NAMALWA (cell line): ENCODE results near the gene KCTD18.

ENCODE experiments used
- DNase-seq: peaks from one replicate; pipeline ENCODE4 v3.0.0-alpha.2; 2015; ENCODE audit warnings: low spot score

KCTD18 gene

DNA sequence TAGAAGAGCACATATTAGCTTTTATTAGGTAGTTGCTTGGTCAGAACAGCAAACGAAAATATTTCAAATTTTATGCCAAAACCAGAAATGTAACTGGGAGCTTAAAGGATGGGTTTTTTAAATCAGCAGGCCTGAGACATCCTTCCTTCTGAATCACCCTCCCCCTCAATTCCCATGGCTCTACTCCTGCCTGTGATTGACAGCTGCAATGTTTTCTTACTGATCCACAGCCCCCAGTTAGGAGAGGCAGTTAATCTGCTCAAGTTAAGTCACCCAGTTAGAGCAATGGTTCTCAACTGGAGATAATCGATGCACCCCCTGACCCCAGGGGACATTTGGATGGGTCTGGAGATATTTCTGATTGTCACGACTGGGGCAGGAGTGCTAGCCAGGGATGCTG is 24.9 kb downstream of the KCTD18 start:
- no peak for DNase-seq

DNA sequence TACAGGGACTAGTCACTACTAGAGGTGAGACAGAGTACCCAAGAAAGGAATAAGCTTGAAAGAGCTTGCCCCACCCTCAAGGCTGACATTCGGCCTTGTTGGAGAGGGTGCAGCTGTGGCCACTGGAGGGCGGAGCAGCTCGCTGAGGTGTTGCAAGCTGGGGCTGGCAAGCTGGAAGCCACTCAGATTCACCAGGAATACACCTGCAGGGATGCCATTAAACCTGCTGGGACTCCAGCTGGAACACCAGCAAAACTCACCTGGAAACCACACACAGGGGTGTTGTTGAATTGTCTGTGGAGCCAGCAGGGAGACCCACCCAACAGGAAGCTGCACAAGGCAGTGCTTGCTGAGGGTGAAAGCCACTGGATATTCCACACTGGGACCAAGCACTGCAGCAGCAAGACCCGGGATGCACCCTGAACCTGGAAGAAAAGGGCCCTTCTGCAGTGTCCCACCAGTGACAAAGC is 26.1 kb downstream of the KCTD18 start:
- DNase-seq: peak; percentile 71

DNA sequence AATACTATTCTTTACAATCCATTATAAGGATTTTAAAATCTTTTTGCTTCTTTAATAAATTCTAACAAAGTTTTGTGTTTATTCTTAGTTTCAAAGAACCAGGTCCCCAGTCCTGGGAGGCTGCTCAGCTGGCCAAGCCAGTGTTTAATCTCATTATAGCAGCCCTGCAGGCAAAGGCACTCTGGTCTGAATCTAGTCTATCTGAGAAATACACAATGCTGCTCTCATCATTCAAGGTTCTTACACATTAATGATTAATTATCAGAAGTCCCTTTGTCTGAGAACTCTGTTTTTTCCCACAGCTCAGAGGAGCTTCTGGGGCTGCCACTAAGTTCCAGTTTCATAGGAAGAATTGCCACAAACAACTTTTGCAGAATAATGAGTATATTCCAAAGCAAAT is 27.7 kb downstream of the KCTD18 start:
- DNase-seq: no peak

DNA sequence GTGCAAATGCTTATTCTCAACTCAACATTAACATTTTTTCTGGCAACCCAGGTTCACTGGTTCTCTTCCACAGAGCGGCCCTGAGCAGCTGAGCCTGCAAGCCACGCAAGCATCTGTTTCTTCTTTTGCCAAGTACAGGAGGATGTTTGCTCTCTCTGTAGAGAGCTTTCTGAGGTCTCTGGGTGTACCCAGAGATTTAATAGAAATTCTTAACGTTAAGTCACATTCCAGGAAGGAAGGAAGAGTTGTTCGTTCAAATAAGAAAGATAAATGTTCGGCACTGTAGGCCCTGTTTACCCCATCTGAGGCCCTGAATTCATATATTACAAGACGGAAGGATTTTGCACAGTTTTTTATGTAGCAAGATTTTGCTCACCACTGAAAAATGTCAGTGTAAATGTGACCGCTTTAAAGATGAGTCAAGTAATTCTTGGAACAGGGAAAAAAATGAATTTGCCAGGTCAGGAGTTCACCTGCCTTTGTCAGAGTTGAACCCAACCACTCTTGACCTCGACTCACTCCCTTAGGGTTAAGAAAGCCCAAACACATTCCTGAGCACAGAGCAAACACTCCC is 30.1 kb downstream of the KCTD18 start:
- DNase-seq: no peak

DNA sequence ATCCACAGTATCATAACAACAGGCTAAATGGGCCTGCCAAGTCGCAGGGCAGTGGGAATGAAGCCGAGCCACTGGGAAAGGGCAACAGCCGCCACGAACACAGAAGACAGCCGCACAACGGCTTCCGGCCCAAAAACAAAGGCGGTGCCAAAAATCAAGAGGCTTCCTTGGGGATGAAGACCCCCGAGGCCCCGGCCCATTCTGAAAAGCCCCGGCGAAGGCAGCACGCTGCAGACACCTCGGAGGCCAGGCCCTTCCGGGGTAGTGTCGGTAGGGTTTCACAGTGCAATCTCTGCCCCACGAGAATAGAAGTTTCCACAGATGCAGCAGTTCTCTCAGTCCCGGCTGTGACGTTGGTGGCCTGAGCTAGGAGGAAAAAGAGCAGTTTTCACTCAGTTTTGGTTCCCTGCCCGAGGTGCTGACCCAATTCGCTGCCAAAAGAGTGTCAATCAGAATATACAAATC is 32.2 kb downstream of the KCTD18 start:
- DNase-seq: no peak

DNA sequence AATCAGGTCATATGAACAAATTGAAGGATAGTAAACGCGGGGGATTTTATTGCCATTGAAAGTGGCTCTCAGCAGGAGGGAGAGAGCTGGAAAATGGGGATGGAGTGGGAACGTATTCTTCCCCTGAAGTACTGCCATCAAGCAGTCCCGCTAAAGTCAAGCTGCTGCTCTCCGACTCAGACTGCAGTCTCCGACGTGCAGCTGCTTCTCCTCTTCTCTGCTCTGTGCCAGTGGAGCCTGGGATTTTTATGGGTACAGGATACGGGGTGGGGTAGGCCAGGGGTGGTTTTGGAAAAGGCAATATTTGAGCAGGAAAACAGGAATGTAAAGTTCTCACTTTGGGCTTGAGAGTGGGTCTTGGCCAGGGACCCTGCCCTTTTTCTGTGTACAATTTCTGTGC is 33.0 kb downstream of the KCTD18 start:
- DNase-seq: no peak

DNA sequence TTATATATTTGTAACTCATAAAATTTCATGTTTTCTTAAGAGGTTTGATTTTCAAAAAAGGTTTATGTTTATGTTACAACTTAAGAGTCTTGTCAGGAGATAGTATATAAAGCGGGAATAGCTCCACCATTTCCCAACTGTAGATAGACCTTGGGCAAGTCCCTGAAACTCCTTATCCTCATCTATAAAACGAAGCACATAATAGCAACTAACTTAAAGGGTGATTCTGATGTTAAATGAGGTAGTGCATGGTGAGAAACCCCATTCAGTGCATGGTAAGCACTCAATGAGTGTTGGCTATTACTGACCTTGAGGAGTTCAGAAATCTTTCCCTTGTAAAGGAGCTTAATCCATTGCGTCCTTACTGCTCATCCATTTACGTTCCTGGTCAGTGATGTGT is 34.1 kb downstream of the KCTD18 start:
- DNase-seq: no peak

DNA sequence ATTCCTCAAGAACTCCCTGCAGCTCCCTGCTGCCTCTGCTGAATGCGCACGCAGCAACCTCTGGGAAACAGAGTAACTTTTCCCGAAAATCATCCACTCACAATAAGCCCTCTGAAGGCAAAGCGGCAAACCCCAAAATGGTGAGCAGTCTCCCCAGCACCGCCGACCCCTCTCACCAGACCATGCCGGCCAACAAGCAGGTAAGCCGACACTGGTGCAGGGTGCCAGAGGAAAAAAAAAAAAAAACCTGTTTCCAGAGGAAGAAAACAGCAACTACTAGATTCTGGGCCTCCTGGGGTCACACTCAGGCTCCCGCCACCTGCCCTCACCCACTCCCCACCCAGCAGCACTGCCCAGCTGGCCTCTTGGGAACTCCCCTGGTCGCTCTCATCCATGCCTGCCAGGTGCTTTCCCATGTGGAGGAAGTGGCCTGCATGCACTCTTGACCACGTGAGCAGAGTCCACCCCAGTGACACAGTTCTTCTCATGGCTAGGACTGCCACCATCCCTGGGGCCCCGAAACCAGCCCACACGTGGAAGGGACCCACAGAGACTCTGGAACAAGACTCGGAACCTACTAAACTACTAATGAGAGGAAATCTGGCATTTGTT is 36.9 kb downstream of the KCTD18 start:
- no peak for DNase-seq

DNA sequence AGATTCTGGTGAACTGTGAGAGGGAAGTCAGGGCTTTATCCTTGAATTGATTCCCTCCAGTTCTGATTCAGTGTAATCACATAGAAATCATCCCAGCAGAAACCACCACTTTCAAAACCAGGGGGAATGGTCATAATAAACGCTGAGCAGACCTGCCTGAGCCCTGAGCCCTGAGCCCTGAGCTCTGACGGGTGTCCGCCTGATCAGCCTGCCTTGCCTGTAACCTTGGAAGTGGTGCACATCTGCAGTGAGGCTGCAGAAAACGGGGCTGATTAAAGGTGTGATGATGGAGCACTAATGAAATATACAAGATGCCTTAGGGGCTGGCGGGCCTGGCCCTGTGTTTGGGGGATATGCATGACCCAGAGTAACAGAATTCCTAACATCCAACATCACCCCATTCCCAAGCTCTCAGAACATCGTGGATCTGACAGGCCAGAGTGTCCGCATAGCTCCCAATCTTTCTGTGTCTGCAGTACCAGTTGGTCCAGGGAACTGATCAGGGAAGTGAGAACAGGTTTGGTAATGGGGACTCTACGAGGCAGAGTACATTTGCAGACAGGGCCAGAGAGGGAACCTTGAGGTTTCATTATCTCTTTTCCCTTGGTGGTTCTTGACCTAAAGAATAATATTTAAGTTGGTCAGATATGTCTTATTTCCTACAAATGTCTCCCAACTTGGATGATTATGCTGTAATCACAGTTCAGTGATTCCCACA is 37.8 kb downstream of the KCTD18 start:
- DNase-seq: no peak

DNA sequence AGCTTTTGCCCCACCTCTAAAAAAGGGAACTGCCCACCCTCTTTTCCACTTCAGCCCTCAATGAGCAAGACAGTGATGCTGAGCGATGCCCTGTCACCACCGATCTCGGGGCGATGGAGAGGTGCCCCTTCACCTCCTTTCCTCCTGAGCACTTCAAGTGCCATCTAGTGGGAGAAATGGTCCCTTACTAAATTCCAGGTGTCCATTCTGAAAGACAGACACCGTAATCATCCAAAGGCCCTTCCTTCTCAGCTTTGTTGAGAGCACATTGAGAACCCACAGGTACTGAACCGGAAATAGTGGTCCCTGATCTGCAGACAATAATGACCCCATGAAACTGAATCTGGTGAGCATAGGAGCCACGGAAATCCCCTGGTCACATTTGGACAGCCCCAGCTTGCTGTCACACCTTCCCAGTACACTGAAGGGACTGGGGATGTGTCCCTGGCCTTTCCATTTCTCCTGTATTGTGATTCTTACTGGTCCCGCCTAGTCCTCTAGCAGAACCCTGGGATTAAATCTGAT is 38.5 kb downstream of the KCTD18 start:
- DNase-seq: peak; percentile 80

DNA sequence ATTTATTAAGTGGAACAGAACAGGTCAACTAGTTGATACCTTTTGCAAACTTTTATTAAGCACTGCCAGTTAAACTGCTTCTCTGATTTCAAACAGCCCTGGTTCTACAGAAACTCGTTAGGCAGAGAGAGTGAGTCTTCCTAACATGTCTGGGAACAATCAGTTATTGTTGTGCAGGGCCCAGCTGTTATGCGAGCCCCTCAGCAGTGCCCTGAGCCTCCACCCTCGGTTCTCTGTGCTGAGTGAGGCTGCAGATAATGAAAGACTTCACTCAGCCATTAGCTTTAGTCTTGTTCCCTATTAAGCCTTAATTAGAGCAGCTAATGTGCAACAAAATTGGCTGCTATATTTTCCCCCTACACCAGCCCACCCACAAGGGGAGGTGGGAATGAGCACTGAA is 39.6 kb downstream of the KCTD18 start:
- no peak for DNase-seq

DNA sequence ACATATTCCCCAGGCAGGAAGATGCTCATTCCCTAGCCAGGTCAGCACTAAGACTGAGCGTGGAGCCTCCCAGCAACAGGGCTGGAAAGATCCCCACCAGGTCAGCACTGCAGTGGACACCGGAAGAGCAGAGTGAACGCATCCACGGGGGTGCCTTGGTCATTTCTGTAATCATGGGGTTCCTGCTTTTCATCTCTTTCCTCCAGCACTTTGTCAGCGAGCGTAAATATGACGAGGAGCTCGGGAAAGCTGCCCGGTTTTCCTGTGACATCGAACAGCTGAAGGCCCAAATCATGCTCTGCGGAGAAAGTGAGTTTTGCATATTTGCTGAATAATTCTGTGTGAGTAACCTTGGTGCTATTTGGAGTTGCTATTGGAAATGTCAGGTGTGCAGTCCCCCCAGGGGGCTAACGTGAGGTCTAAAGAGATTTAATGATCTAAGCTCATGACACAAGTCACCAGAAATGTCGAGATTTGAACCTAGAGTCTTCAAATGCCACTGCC is 40.1 kb downstream of the KCTD18 start:
- no peak for DNase-seq

DNA sequence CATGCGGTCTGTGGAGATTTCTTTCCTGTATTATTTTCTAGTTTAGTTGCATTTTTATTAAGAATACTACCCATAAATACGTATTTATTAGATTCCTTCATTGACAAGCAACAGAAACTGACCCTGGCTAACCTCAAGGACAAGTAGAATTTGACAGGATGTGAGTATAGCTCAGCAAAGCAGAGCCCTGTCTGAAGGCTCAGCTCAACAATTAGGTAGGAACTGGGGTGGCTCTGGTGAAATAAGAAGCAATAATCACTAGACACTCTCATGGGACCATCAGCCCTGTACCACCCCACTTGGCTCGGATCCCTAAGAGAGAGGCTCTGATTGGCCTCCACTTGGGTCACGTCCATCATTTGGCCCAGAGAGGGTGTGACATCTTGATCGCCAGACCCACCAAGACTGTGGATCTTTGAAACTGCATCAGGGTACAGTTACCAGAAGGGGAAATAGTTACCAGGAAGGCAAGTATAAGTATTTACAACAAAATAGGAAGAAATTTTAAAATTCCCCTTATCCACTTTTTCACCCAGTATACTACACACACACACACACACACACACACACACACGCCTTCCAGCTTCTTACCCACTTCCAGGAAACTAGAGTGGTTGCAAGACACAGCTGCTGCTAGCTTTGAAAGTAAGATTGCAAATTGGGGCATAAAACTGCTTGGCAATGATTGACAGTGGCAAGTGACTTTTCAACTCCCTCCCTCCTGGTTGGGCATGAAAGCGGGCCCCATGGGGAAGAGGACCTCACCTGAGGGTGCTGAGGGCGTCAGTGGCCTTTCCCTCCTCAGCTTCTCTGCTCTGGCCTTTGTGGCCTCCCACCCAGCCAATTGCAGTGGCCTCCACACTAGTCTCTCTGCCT is 41.8 kb downstream of the KCTD18 start:
- DNase-seq: peak; percentile 43

DNA sequence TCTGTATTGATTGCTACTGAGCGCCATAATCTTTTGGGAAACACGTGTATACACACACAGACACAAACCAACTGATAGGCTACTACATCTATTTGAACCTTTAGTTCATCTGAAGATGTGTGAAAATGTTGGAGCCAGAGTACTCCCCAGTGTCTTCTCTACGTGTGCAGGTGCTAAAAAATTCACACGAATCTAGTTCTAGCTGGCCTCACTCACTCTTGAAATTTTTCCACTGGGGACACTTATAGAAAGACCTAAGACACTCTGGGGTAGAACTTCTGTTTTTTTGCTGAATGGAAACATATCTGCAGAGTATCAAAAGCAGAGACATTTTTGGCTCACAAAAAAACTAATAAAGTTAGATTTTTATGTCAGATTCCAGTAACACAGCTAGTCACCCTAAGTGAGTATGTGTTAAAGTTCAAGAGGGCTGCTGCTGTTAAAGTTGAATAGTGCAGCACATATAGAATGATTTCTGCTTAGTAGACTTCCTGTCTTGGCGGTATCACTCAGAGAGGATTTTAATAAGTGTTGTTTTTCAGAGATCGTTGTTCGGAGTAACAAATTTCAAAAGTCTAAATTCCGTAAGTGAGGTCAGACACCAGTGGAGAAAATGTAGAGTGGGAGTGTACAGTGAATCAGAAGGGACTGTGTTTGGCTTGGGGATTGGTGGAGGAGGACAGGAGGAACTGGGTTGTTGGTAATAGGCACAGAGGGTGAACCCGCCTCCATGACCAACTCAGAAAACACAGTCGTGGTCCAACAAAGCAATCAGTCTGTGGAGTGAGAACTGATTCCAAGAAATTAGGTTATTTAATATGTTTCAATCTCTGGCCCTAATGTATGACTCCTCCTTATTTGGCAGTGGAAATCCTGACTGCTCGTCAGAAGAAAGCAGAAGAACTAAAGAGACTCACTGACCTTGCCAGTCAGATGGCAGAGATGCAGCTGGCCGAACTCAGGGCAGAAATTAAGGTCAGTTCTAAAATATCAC is 43.1 kb downstream of the KCTD18 start:
- DNase-seq: peak; percentile 90

DNA sequence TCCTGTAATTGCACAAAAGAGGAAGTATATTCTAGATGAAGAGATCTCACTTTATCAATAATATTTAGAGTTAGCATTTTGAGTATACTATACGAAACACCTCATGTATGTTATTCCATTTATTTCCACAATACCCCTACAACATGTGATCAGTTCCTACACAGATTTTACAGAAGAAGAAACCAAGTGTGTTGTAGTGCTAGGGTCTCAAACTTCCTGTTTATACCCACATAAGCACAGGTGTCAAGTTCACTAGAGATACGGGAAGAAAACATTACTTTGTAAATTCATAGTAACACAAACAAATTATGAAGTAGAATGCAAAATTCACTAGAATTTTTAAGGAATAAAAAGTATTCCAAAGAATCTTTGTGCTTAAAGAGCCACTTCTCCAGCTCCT is 46.4 kb downstream of the KCTD18 start:
- peak; percentile 49 for DNase-seq

DNA sequence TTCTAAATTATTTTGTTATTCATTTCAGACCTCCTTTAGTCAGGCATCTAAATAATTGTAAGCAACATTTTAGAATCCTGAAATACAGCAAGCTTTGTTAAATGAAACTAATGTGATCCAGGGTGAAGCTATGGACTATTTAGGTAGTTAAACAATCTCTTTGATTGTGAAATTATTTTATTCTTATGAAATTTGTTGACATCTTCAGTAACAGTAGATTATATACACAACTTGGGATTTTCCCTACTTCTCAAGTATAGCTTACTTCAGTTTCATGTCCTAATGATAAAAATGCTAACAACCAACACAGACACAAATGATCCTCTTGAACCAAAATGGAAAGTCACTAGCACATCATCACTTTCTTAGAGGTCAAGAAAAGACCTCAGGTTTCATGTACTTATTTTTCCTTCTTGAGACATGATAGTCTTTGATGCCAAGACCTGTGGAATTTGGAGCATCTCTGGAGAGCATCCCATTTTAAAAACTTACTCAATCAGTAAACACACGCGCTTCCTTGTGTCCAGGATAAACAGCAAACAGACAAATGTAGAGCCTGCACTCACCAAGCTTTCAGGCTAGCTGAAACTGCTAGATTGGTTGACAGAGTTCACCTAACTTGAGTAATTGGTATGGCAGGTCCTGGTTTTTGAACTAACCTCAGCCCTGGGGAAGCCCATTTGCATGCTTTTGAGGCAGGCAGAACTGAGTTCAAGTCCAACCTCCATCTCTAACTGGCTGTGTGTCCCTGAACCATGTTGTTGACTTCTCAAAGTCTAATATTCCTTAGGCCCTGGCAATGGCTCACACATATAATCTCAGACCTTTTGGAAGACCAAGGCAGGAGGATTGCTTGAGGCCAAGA is 47.8 kb downstream of the KCTD18 start:
- no peak for DNase-seq

DNA sequence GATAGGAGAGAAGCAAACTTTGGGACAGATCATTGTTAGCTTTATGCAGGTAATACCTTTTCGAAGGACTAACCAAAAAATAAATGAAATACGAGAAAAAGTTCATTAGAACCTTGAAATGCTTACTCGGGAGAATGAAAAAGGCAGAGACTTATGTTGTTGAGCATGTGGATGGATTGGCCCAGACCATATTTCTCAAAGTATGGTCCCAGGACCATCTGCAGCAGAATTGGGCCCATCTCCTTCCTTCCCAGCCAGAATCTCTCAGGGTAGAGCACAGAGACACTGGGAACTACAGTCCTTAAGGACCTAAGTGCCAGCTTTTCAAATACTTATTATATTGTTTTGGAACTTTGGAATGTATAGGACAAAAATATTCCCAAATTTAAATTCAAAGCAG is 50.8 kb downstream of the KCTD18 start:
- no peak for DNase-seq

DNA sequence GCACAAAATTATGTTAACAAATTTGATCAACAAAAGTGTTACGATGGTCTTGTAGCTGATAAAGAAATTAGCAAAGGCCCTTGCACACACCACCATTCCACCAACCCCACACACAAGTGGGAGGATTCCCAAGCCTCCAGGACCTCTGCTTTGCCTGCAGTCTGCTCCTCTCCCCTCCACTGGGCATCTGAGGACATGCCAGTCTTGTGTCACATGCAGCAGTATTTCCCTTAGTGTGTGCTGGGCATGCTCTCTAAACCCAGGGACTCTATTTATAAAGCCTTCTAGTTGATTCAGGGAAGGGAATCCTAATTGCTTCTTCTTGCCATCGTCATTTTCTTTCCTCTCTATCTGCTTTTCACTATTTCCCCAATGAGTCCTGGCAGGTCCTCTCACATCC is 53.3 kb downstream of the KCTD18 start:
- DNase-seq: no peak

DNA sequence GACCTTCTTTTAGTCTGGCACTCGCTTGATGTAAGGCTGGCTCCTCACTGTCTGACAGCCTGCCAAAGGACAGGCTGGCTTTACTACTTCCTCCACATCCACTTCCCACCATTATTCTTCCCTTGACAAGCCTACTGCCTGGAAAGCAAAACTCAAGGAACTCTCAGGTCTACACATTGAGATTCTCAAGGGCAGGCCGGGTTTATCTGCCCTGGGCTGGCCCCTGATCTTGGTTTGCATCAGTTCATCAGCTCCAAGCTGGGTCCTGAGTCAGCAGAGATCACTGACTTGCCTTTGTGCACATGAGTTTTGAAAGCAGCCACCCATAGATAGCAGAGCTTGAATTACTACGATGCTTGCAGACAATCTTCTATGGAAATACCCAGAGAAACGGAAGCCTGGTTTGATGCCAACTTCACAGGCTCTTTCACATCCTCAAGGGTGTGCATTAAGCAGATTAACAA is 53.9 kb downstream of the KCTD18 start:
- DNase-seq: peak; percentile 51
